Small intestine (tissue), 7 donors: ENCODE data around the gene GNAS. TPM values are rescaled to one million over a fixed set of nuclear protein-coding genes. Genes with fewer than 3 reads are reported as not detected.
A peak's percentile ranks its signal among the peaks of the same experiment; 100 is the strongest.

Experiments
- DNase-seq, 2 donors: peaks; one replicate each; pipeline versions ENCODE4 v3.0.0 to v3.0.0-alpha.2; 2013
- FAIRE-seq: peaks from 2 replicates; lab custom pipeline; 2012; peaks lifted over from hg19 to GRCh38; lab: Jason Lieb, UNC
- H3K27ac ChIP-seq, 3 donors: one replicate each; pipeline ENCODE4 v1.5.1; 2013; ENCODE audit warnings: low read length in 2 of 3, mild to moderate bottlenecking in 2 of 3, control low read depth in 1 of 3, inconsistent platforms in 1 of 3, low read depth in 1 of 3, moderate library complexity in 1 of 3
- H3K27me3 ChIP-seq, 3 donors: one replicate each; pipeline ENCODE4 v1.6.1; 2013; ENCODE audit warnings: low read length in 3 of 3, inconsistent platforms in 1 of 3; ENCODE audit not compliant: control insufficient read depth in 3 of 3, insufficient read depth in 3 of 3
- H3K36me3 ChIP-seq, 3 donors: one replicate each; pipeline ENCODE4 v1.6.1; 2013; ENCODE audit warnings: low read length in 3 of 3, inconsistent platforms in 1 of 3, low read depth in 1 of 3, mild to moderate bottlenecking in 1 of 3, moderate library complexity in 1 of 3; ENCODE audit not compliant: control insufficient read depth in 3 of 3, insufficient read depth in 2 of 3
- H3K4me1 ChIP-seq, 3 donors: one replicate each; pipeline ENCODE4 v1.6.1; 2013; ENCODE audit warnings: low read length in 2 of 3, inconsistent platforms in 1 of 3, low read depth in 1 of 3, mild to moderate bottlenecking in 1 of 3, moderate library complexity in 1 of 3; ENCODE audit not compliant: control insufficient read depth in 3 of 3, insufficient read depth in 2 of 3
- H3K4me3 ChIP-seq, 3 donors: one replicate each; pipeline ENCODE4 v1.5.1; 2013; ENCODE audit warnings: low read length in 3 of 3, control low read depth in 1 of 3, inconsistent platforms in 1 of 3, low read depth in 1 of 3, mild to moderate bottlenecking in 1 of 3, moderate library complexity in 1 of 3
- H3K9me3 ChIP-seq, 2 donors: one replicate each; pipeline ENCODE4 v1.6.1; 2013; ENCODE audit warnings: low read depth in 1 of 2, low read length in 1 of 2; ENCODE audit not compliant: control insufficient read depth in 2 of 2, insufficient read depth in 1 of 2
- WGBS, 3 donors: extraction: QIAGEN DNeasy Blood & Tissue Kit; methylation state at CpG; one replicate each; pipeline ENCODE4 v1.1.7; 2013; 5-methylcytosine and 5-hydroxymethylcytosine counted together
- polyA plus RNA-seq, 4 donors: library from polyadenylated mRNA; stranded (reverse) in 3 of 4; unstranded in 1 of 4; fragments of 200-250 nt in 3 of 4; fragments of 120-200 nt in 1 of 4; gene quantifications; one replicate each; pipeline versions ENCODE4 v1.2.1 to v1.2.3, GENCODE V29; 2013
- donor health status: healthy with polysubstance abuse.
- donor health status: control.
- donor health status: control.
- donor health status: Bipolar disorder and iron deficiency.
- donor health status: healthy.

GNAS gene
- polyA plus RNA-seq, 4 donors, result 493 to 875 (median 655) TPM

DNA sequence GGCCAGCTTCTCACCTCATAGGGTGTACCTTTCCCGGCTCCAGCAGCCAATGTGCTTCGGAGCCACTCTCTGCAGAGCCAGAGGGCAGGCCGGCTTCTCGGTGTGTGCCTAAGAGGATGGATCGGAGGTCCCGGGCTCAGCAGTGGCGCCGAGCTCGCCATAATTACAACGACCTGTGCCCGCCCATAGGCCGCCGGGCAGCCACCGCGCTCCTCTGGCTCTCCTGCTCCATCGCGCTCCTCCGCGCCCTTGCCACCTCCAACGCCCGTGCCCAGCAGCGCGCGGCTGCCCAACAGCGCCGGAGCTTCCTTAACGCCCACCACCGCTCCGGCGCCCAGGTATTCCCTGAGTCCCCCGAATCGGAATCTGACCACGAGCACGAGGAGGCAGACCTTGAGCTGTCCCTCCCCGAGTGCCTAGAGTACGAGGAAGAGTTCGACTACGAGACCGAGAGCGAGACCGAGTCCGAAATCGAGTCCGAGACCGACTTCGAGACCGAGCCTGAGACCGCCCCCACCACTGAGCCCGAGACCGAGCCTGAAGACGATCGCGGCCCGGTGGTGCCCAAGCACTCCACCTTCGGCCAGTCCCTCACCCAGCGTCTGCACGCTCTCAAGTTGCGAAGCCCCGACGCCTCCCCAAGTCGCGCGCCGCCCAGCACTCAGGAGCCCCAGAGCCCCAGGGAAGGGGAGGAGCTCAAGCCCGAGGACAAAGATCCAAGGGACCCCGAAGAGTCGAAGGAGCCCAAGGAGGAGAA, 12.3 kb upstream of the GNAS start:
- Histone ChIP-seq H3K4me1 (no peaks in the 10 kb centered on the region), H3K27me3 (peaks cover 0 to 48% (median 0%) of the 10 kb centered on the region in 3 donors), H3K9me3 (no peaks in the 10 kb centered on the region), H3K27ac (no peak overlapping the region), H3K36me3 (peaks cover 0 to 14% (median 0%) of the 10 kb centered on the region in 3 donors), H3K4me3 (no peak overlapping the region)
- FAIRE-seq (no peak), DNase-seq (no peak)
- 56 to 62% (median 61%) methylated on average over 67 of the region's 67 CpGs for WGBS, 3 donors

DNA sequence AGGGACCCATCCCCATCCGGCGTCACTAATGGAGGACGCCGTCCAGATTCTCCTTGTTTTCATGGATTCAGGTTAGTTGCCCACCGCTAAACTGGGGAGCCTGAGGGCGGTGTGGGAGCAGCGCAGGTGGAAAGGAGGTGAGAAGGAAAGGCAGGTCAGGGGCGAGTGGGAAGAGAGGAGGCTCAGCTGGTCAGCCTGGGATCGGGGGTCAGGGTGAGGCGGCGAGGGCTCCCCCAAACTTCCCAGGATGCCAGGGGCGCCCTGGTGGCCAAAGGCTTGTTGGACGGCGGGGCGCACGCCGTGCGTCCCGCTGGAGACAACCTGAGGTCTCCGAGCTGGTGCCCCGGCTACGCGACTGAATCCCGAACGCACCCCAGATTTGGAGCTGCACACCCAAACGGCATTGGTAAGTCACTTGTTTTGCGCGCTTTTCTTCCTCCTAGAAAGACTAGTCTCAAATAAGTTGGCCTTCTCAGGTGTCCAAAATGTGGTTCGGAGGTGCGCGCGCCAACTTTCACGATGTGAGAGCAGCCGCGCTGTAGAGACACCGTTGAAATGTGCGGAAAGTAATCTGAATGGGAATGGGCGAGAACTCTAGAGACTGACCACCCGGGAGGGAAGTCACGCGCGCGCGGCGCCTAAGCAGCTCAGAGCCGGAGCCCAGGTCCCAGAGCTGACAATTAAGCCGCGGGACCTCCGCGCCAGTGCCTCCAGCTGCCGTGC, 11.5 kb upstream of the GNAS start:
- 50 to 56% (median 51%) methylated on average over 50 to 51 of the region's 51 CpGs for WGBS, 3 donors
- FAIRE-seq, result no peak

DNA sequence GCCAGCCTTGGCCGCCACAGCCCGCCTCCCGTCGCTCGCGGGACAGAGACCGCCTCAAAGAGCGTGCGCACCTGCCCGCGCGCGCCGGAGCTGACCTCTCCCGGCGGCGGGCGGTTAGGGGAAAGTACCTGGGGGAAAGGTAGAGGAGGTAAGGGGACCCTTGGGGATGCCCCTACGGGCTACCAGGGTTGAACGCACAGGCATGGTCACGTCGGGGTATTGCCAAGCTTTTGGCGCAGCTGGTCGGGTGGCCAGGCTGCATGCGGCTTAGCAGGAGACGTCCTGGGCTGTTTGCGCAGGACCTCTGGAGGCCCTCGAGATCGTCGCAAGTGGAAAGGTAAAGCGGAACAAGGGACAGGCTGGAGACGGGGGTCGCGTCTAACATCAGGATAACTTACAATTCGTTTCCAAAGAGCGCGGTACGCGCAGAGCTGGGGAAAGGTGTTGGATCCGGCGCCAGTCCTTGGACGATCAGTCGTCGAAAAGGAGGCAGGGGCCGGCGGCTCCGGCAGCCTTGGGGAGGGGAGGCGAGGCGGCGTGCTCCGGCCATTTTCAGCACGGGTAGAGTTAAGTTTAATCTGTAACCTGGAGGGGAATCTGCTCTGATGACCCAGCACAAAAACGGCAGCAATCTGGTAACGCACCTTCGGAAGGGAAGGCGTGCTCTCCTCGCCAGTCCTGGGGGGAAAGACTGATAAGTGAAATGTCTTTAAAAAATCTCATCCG, 10.8 kb upstream of the GNAS start:
- Histone ChIP-seq H3K27ac (no peak overlapping the region), H3K4me3 (no peak overlapping the region), H3K36me3 (peaks cover 0 to 14% (median 0%) of the 10 kb centered on the region in 3 donors), H3K9me3 (no peaks in the 10 kb centered on the region), H3K4me1 (no peaks in the 10 kb centered on the region), H3K27me3 (peaks cover 0 to 51% (median 0%) of the 10 kb centered on the region in 3 donors)
- peak in 1 of 2 donors; percentile 10 for DNase-seq
- 52 to 60% (median 53%) methylated on average over 57 to 58 of the region's 58 CpGs for WGBS, 3 donors
- no peak for FAIRE-seq

More for the DNA sequence above, 11.5 kb upstream of the GNAS start:
- Histone ChIP-seq H3K9me3 (no peaks in the 10 kb centered on the region), H3K4me3 (no peak overlapping the region), H3K27ac (no peak overlapping the region), H3K36me3 (peaks cover 0 to 14% (median 0%) of the 10 kb centered on the region in 3 donors), H3K27me3 (peaks cover 0 to 51% (median 0%) of the 10 kb centered on the region in 3 donors), H3K4me1 (no peaks in the 10 kb centered on the region)
- DNase-seq, result peak in 1 of 2 donors; percentile 9

DNA sequence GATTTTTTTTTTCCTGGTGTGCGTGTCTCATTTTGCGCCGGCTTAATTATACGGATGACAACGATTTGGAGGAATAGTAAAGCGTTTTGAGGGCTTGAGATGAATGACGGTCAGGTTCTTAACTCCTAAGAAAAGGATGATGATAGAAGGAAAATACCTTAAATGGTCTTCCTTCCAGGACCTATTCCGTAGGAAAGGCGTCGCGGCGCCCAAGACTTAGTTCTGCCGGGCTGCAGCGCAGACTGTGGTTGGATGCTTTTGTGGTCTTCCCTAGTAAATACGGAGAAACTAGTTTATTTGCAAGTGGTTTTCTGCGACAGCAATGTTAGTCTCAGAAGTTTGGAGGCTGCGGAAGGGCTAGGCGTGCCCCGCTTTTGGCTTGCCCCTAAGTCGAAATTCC, 10.2 kb upstream of the GNAS start:
- Histone ChIP-seq H3K4me3 (no peak overlapping the region), H3K4me1 (no peaks in the 10 kb centered on the region), H3K36me3 (peaks cover 0 to 14% (median 0%) of the 10 kb centered on the region in 3 donors), H3K27me3 (peaks cover 0 to 51% (median 0%) of the 10 kb centered on the region in 3 donors), H3K27ac (no peak overlapping the region), H3K9me3 (no peaks in the 10 kb centered on the region)
- 53 to 60% (median 55%) methylated on average over 20 of the region's 20 CpGs for WGBS, 3 donors
- DNase-seq (no peak), FAIRE-seq (no peak)

DNA sequence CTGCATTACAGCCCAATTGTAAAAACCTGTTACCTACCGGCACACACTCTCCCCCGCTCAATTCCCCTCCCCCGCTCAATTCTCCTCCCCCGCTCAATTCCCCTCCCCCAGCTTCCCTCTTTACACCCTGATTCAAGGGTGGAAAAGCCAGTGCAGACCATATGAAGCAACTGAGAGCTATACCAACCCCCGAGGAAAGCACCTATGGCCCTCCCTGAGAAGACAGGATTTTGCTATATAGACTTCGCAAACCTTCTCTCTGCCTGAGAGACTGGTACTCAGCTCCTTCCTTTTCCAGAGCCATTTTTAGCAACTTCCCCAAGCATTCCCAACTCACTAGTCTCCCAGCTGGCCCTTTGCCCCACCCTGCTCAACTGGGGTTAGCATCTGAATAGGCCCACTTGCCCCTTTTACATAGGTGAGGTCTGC, 9.4 kb upstream of the GNAS start:
- Histone ChIP-seq H3K4me1 (no peaks in the 10 kb centered on the region), H3K27me3 (peaks cover 0 to 51% (median 0%) of the 10 kb centered on the region in 3 donors), H3K9me3 (no peaks in the 10 kb centered on the region), H3K4me3 (no peak overlapping the region), H3K36me3 (peaks cover 0 to 14% (median 0%) of the 10 kb centered on the region in 3 donors), H3K27ac (no peak overlapping the region)
- 49 to 55% (median 54%) methylated on average over 6 of the region's 6 CpGs for WGBS, 3 donors
- DNase-seq (no peak), FAIRE-seq (no peak)

DNA sequence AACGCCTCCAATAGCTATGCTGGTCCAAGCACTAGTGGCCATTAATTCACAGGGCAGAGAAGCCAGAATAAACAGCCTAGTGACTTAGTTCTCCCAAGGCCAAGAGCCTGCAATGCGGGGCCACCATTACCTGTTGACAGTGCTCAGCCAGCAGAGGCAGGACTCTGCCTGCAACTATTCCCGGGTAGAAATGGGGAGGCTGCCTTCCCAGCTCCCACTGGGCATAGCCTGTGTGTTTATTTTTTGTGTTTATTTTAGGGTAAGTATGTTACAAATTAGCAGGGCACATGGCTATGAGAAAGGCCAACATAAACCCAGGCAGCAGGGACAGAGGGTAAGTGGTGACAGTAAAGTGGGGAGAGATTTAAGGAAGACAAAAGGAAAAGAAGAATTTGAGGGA, 6.8 kb upstream of the GNAS start:
- no peak overlapping the region for H3K27ac ChIP-seq
- DNase-seq (no peak), FAIRE-seq (no peak)
- 68 to 72% (median 72%) methylated on average over 3 of the region's 3 CpGs for WGBS, 3 donors
- H3K4me3 ChIP-seq, result no peak overlapping the region
- H3K4me1 ChIP-seq, result peaks cover 0 to 2% (median 0%) of the 10 kb centered on the region in 3 donors
- H3K9me3 ChIP-seq, result no peaks in the 10 kb centered on the region
- peaks cover 0 to 35% (median 0%) of the 10 kb centered on the region in 3 donors for H3K27me3 ChIP-seq
- H3K36me3 ChIP-seq, result peaks cover 0 to 12% (median 0%) of the 10 kb centered on the region in 3 donors

DNA sequence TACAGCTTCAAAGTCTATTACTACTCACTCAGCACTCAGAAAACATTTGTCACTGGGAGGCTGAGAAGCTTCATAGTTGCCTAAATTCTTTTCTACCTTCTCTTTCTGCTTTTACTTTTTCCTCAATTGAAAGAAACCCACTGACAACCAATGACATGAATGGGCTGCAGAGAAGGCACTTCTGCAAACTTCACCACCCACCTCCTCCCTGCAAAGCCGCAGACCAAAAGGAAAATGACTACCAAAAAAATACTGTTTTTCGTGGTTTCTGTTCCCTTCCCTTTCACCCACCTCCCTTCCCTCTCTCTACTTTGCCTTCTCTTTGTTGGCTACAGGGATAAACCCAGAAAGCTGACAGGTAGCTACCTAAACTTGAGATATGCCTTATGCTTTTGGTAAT, 5.1 kb upstream of the GNAS start:
- WGBS, 3 donors, result 59 to 75% (median 61%) methylated on average over 2 of the region's 2 CpGs
- Histone ChIP-seq H3K4me1 (peaks cover 0 to 2% (median 0%) of the 10 kb centered on the region in 3 donors), H3K27me3 (peaks cover 0 to 32% (median 6%) of the 10 kb centered on the region in 3 donors), H3K36me3 (no peaks in the 10 kb centered on the region), H3K27ac (no peak overlapping the region), H3K4me3 (no peak overlapping the region), H3K9me3 (no peaks in the 10 kb centered on the region)
- FAIRE-seq (no peak), DNase-seq (no peak)

DNA sequence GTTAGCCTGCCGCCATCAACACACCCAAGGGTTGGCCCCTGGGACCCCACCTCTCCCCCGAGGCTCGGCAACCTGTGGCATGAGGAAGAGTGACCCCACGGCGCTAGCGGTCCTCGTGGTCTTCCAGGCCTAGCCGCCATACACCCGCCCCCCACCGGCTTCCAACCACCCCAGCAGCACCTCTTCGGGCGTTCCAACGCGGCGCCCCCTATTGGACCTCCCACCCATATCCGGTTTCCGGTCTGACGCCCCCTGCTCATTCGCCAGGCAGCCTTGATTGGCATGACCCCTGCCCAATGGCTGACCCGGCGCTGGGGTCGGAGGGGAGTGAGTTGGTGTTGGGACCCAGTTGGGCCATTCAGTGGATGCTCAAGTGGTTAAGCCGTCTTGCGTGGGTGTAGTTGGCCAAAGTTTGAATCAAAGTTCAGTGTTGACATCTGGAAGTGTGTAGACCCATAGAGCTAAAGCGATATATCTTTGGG, 1.8 kb upstream of the GNAS start, which contains the start of gene GNAS-AS1:
Gene GNAS-AS1, minus strand, starts transcription at position 210 of the 482 bp plus-strand sequence.
- Histone ChIP-seq H3K4me3 (peak within 1 kb of the TSS; percentile 21 to 53 (median 44)), H3K9me3 (no peaks in the 10 kb centered on the region), H3K36me3 (no peaks in the 10 kb centered on the region), H3K27ac (no peak within 1 kb of the TSS), H3K4me1 (peaks cover 0 to 2% (median 0%) of the 10 kb centered on the region in 3 donors), H3K27me3 (peaks cover 0 to 44% (median 23%) of the 10 kb centered on the region in 3 donors)
- FAIRE-seq, result no peak
- WGBS, 3 donors, result 50 to 61% (median 53%) methylated on average over 25 of the region's 25 CpGs
- DNase-seq, result peak; percentile 64 to 87
